Fibroblast of the aortic adventitia (primary cell): ENCODE results near the gene TRIM59. TPM values are rescaled to one million over a fixed set of nuclear protein-coding genes. Genes with fewer than 3 reads are reported as not detected.

Source experiments
- DNase-seq: peaks from one replicate; pipeline ENCODE4 v3.0.0-alpha.2; 2010; ENCODE audit warnings: low read depth
- H3K4me3 ChIP-seq: 2 replicates; pipeline ENCODE4 v1.5.1; 2011; ENCODE audit warnings: low read depth, mild to moderate bottlenecking, control low read depth, low read length, moderate library complexity
- total RNA-seq: library from RNA; depleted of rRNA; stranded (reverse); fragments of >200 nt; gene quantifications from 2 replicates; pipeline ENCODE4 v1.2.3, GENCODE V29; 2012; ENCODE audit warnings: low replicate concordance
- TF ChIP-seq, protein P1 (sequence below): IDR thresholded peaks from 2 replicates; pipeline ENCODE4 v1.5.1; 2011; ENCODE audit warnings: mild to moderate bottlenecking, low read length, control low read depth, inconsistent platforms; ENCODE audit not compliant: insufficient read depth

Gene TRIM59
- total RNA-seq, 1 donor = 47.8 TPM

DNA sequence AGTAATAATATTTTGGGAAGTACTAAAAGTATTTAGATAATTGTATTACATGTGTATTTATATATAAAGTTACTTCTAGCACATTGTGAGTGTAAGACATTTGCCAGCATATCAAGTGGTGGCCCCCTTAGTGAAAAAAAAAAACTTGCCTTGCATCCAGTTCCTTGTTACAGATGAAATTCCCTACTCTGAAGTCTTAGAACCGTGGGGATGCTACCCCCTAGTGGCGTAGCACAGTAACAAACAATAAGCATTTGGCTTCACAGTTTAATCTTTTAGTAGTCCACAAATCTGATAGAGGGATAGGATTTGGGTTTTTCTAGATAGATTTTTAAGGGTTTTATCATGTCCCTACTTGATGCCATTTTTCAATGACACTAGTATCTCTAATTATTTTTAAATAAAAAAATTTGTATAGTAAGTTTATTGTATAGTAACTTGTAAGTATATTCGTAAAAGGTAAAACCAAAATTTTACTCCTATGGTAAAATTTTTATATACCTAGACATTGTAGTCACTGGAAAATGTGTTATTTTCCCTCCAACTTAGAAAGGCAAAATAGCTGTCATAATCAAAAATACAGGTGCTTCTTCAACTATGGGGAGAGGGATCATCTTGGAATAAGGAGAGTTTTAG is 35.9 kb downstream of the TRIM59 start:
- TF ChIP-seq, protein P1, sequence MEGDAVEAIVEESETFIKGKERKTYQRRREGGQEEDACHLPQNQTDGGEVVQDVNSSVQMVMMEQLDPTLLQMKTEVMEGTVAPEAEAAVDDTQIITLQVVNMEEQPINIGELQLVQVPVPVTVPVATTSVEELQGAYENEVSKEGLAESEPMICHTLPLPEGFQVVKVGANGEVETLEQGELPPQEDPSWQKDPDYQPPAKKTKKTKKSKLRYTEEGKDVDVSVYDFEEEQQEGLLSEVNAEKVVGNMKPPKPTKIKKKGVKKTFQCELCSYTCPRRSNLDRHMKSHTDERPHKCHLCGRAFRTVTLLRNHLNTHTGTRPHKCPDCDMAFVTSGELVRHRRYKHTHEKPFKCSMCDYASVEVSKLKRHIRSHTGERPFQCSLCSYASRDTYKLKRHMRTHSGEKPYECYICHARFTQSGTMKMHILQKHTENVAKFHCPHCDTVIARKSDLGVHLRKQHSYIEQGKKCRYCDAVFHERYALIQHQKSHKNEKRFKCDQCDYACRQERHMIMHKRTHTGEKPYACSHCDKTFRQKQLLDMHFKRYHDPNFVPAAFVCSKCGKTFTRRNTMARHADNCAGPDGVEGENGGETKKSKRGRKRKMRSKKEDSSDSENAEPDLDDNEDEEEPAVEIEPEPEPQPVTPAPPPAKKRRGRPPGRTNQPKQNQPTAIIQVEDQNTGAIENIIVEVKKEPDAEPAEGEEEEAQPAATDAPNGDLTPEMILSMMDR = peak; percentile 82
- H3K4me3 ChIP-seq = no peak overlapping the region
- DNase-seq = peak; percentile 92

DNA sequence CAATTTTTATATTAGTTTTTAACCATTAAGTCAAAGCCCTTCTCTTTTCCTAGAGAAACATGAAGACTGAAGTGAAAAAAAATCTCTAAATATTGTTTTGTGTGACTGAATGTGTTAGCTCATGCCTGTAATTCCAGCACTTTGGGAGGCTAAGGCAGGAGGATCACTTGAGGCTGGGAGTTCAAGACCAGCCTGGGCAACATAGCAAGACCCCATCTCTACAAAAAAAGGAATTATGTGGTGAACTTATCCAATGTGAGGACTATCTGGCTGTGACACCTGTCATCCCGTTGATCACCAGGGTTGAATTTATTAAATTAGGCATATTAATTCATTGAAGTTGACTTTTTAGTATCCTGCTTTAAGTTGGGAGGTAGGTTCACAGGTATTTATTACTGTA is 37.1 kb downstream of the TRIM59 start:
- H3K4me3 ChIP-seq = no peak overlapping the region
- no peak for DNase-seq
- TF ChIP-seq, protein P1 = no peak

DNA sequence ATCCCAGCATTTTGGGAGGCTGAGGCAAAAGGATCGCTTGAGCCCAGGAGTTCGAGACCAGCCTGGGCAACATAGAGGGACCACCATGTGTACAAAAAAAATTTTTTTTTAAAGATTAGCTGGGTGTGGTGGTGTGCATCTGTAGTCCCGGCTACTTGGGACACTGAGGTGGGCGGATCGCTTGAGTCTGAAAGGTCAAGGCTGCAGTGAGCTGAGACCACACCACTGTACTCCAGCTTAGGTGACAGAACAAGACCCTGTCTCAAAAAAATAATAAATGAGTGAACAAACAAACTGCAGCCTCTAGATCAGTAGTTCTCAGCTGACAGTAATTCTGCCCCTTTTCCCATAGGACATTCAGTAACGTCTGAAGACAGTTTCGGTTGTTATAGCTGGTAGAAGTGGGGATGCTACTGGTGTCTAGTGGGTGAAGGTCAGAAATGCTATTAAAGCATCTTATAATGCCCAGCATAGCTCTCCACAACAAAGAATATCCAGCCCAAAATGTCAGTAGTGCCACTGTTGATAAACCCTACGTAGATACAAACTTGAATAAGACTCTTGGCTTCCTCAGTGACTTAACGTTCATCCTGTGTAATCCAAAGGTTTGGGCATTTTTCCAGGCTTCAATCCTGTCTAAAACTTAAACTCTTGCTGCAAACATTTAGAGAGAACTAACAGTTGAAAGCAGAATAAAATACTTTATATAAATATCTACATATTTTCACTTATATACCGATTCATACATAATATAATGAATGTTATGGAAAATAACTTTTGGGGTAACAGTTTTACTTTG is 39.6 kb downstream of the TRIM59 start:
- peak; percentile 56 for DNase-seq
- TF ChIP-seq, protein P1 = no peak

DNA sequence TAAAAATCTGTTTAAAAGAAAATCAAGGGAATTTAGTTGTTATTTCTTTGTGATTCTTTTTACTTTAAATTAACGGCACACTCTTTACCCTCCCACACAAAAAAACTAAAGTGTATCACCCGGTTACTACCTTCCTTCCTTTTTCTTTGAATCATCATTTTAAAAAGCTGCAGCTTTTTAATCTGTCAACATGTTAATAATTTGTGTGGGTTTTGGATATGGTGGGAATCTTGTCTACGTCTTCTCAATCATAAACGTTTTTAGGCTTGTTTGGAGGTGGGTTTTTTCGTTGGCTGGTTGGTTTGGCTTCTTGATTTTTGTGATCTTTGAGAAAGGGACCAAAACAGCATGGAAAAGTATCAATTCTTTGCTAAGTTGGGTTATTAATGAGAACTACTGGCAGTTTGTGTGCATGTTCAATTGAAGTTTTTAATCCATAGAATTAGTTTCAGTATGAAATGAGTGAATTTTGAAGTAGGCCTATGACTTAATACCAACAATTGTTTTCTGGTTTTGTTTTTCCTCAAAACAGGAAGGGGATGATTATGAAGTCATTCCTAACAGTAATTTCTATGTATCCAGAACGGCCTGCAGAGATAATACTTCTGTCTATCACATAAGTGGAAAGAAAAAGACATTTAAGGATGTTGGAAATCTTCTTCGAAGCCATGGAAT is 45.7 kb downstream of the TRIM59 start:
- H3K4me3 ChIP-seq = peak overlapping the region; percentile 36
- DNase-seq = peak; percentile 51
- TF ChIP-seq, protein P1 = no peak

More for the DNA sequence above, 39.6 kb downstream of the TRIM59 start:
- H3K4me3 ChIP-seq = no peak overlapping the region

DNA sequence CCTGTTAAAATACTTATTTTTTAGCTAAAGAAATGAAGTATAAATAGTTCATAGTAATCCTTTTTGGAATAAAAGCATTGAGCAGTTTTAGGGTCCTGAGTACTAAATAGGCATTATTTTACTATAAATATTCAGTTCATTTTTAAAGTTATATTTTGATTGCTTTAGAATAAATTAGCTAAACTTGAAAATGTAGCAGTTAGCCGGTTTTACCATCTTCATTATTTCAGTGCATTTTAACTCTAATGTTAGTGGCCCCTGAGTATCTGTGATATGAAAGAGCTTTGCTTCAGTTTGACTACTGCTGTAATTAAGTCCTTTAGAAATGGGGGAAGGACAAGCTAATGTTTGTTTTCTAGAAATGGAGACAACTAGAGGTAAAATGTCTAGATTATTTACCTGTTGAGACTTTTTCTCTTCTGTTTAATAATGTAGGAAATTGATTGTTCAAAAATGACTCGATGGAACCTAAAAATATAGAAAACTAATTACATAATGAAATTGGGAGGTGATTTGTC is 46.5 kb downstream of the TRIM59 start:
- peak; percentile 54 for DNase-seq
- H3K4me3 ChIP-seq = peak overlapping the region; percentile 99
- TF ChIP-seq, protein P1 = no peak

DNA sequence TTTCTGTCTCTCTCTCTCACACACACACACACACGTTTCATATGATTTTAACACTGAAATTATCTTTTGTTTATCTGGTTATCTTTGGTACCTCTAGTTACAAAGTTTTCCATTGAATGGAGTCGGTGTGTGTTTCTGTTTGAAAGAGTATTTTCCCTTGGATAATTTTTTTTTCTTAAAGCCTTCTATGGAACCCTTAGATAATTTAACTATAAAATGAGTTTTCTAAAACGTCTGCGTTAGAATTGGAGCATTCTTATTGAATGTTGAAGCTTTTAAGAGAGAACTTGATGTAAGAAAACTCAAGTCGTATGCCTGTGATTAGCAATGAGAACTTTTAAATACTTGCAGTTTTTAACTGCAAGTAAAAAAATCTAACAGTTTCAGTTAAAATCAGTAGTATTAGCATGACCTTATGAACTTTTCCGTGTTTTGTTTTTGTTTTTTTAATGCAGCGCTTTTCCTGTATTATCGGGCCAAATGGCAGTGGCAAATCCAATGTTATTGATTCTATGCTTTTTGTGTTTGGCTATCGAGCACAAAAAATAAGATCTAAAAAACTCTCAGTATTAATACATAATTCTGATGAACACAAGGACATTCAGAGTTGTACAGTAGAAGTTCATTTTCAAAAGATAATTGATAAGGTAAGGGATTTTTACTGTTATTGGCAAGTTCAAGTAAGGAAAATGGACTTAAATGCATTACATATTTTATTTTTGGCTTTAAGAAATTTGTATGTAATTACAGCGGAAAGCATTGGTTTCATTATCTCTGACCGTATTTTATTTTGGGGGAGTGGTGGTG is 47.2 kb downstream of the TRIM59 start:
- DNase-seq = peak; percentile 50
- TF ChIP-seq, protein P1 = no peak

More for the DNA sequence above, 47.2 kb downstream of the TRIM59 start:
- peak overlapping the region; percentile 99 for H3K4me3 ChIP-seq
